Kidney (tissue), 14 donors: ENCODE measurements around the gene EFEMP1. TPM values are rescaled to one million over a fixed set of nuclear protein-coding genes. Genes with fewer than 3 reads are reported as not detected.

Experiments
- DNase-seq, 5 donors: peaks; one replicate each; pipeline ENCODE4 v3.0.0-alpha.2; 2013 to 2020
- FAIRE-seq: peaks from 2 replicates; lab custom pipeline; 2012; peaks lifted over from hg19 to GRCh38; lab: Jason Lieb, UNC
- H3K27ac ChIP-seq, 2 donors: one replicate each; pipeline ENCODE4 v1.7.0; 2013; ENCODE audit warnings: low read depth in 2 of 2, low read length in 2 of 2, inconsistent platforms in 1 of 2
- H3K27me3 ChIP-seq: one replicate; pipeline ENCODE4 v1.7.1; 2013; ENCODE audit warnings: low read length, inconsistent platforms; ENCODE audit not compliant: control insufficient read depth, insufficient read depth
- H3K36me3 ChIP-seq, 3 donors: one replicate each; pipeline versions ENCODE4 v1.7.0 to v1.7.1; 2013; ENCODE audit warnings: low read length in 3 of 3, control low read depth in 1 of 3, inconsistent platforms in 1 of 3; ENCODE audit not compliant: insufficient read depth in 3 of 3, control insufficient read depth in 2 of 3
- H3K4me1 ChIP-seq, 3 donors: one replicate each; pipeline versions ENCODE4 v1.7.0 to v1.7.1; 2013; ENCODE audit warnings: low read length in 3 of 3, inconsistent platforms in 1 of 3, low read depth in 1 of 3; ENCODE audit not compliant: control insufficient read depth in 2 of 3, insufficient read depth in 2 of 3
- H3K4me3 ChIP-seq, 3 donors: one replicate each; pipeline versions ENCODE4 v1.7.0 to v1.8.1; 2013; ENCODE audit warnings: low read length in 3 of 3, control low read depth in 1 of 3, inconsistent platforms in 1 of 3
- H3K9ac ChIP-seq, 3 donors: one replicate each; pipeline versions ENCODE4 v1.7.0 to v1.7.1; 2013; ENCODE audit warnings: low read length in 3 of 3, control low read depth in 1 of 3, inconsistent platforms in 1 of 3
- H3K9me3 ChIP-seq, 3 donors: one replicate each; pipeline versions ENCODE4 v1.7.0 to v1.7.1; 2013; ENCODE audit warnings: low read length in 3 of 3, control low read depth in 1 of 3, inconsistent platforms in 1 of 3; ENCODE audit not compliant: control insufficient read depth in 2 of 3, insufficient read depth in 1 of 3
- intact Hi-C: fragments of 100-400 bp; cut with DNase I; formaldehyde crosslinking; loops from one replicate; pipeline ENCODE4 v1.11.1; 2022
- polyA plus RNA-seq: library from polyadenylated mRNA; stranded (reverse); fragments of 350-450 nt; fragmentation: Illumina TruSeq; extraction: RNeasy Lipid Tissue Mini Kit (QIAGEN cat#74804); gene quantifications from one replicate; pipeline ENCODE4 v1.2.3, GENCODE V29; 2014; ENCODE audit warnings: low read depth, low replicate concordance; ENCODE audit not compliant: insufficient read depth
- total RNA-seq: library from RNA; stranded (reverse); fragmentation: NEBNext Ultra II Directional; extraction: Animal tissue kit (Norgen Biotek cat#: 25700); gene quantifications from one replicate; pipeline ENCODE4 v1.2.1, GENCODE V29; 2021
- TF ChIP-seq, protein P1 (sequence below): IDR thresholded peaks from 3 replicates; pipeline ENCODE4 v1.5.1; 2012; ENCODE audit warnings: mild to moderate bottlenecking, moderate library complexity, borderline replicate concordance; ENCODE audit not compliant: insufficient read depth; ENCODE audit errors: extremely low read depth
- donor health status: control.
- donor health status: control.
- donor health status: control.
- donor health status: control.
- donor health status: control.
- donor health status: DM: yes; HTN: yes; CAD: no.
- donor health status: Normal renal cell carcinoma (clear cell type).

EFEMP1 gene
- total and polyA plus RNA-seq, 2 donors from 2014 or later, result 68.4 to 171 TPM

- intact Hi-C loops, result no loop called here
- Histone ChIP-seq H3K4me1 (no peaks in the 10 kb centered on the region), H3K36me3 (no peaks in the 10 kb centered on the region), H3K9ac (no peak overlapping the region), H3K27me3 (no peaks in the 10 kb centered on the region), H3K4me3 (no peak overlapping the region), H3K9me3 (no peaks in the 10 kb centered on the region), H3K27ac (no peak overlapping the region)
- no peak for FAIRE-seq
- no peak for DNase-seq
- TF ChIP-seq, protein P1, sequence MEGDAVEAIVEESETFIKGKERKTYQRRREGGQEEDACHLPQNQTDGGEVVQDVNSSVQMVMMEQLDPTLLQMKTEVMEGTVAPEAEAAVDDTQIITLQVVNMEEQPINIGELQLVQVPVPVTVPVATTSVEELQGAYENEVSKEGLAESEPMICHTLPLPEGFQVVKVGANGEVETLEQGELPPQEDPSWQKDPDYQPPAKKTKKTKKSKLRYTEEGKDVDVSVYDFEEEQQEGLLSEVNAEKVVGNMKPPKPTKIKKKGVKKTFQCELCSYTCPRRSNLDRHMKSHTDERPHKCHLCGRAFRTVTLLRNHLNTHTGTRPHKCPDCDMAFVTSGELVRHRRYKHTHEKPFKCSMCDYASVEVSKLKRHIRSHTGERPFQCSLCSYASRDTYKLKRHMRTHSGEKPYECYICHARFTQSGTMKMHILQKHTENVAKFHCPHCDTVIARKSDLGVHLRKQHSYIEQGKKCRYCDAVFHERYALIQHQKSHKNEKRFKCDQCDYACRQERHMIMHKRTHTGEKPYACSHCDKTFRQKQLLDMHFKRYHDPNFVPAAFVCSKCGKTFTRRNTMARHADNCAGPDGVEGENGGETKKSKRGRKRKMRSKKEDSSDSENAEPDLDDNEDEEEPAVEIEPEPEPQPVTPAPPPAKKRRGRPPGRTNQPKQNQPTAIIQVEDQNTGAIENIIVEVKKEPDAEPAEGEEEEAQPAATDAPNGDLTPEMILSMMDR, result no peak
These were observed 9.3 kb upstream of the EFEMP1 start for GRCh38 chr2:55932843-55933242.

DNA sequence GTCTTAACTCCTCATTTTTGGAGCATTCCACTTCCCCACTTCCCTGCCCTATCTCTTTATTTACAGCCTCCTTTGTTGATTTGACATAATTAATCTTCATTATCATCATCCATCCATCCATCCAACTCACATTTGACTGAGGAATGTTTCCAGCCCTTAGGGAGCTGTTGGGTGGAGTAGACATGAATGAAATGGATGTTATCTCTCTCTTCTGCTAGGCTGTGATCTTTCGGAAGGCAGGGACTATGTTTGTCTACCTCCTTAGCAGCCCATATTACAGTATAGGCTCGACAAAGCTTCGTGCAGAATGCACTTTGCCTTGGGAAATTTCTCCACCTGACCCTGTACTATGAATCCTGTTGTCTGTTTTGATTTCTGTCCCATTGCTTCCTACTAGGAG lies 7.7 kb upstream of the EFEMP1 start:
- Histone ChIP-seq H3K4me1 (no peaks in the 10 kb centered on the region), H3K4me3 (no peak overlapping the region), H3K27me3 (no peaks in the 10 kb centered on the region), H3K9me3 (no peaks in the 10 kb centered on the region), H3K9ac (no peak overlapping the region), H3K27ac (no peak overlapping the region), H3K36me3 (no peaks in the 10 kb centered on the region)
- FAIRE-seq (no peak), DNase-seq (no peak)
- intact Hi-C loops, result no loop called here
- TF ChIP-seq, protein P1, result no peak

DNA sequence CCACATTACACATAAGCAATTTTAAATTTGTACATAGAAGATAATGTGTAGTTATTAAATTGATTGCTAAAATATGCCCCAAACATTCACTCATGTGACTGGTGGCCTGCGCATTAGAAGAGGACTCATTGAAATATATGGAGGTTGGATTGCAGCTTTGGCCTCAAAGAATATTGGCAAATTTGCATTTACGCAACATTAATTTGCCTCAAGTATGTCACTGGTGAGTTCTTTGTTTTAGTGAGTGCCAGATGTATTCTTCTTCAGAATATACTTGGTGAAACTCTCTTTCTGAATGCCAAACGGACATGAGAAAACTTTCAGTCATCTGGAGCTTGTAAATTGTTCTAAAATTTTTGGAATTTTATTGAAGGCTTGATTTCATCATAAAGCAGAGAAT lies 5.9 kb upstream of the EFEMP1 start:
- H3K27me3 ChIP-seq, result no peaks in the 10 kb centered on the region
- H3K4me1 ChIP-seq, result no peaks in the 10 kb centered on the region
- H3K4me3 ChIP-seq, result no peak overlapping the region
- no peaks in the 10 kb centered on the region for H3K9me3 ChIP-seq
- DNase-seq (no peak), FAIRE-seq (no peak)
- no peak overlapping the region for H3K9ac ChIP-seq
- intact Hi-C loops, result no loop called here
- H3K36me3 ChIP-seq, result no peaks in the 10 kb centered on the region
- TF ChIP-seq, protein P1, result no peak
- H3K27ac ChIP-seq, result no peak overlapping the region

GRCh38 chr2:55926974-55927373 lies 3.4 kb upstream of the EFEMP1 start:
- Histone ChIP-seq H3K9me3 (no peaks in the 10 kb centered on the region), H3K27me3 (no peaks in the 10 kb centered on the region), H3K27ac (no peak overlapping the region), H3K4me3 (no peak overlapping the region), H3K36me3 (no peaks in the 10 kb centered on the region), H3K4me1 (peaks cover 0 to 3% (median 0%) of the 10 kb centered on the region in 3 donors), H3K9ac (no peak overlapping the region)
- DNase-seq (no peak), FAIRE-seq (no peak)
- intact Hi-C loops, result no loop called here
- TF ChIP-seq, protein P1, result no peak
